Sigmoid colon (tissue), 4 donors: ENCODE measurements around the gene PCDHGA6.
"Not testable (repeated sequence)": the region's sequence is repeated elsewhere in the genome, so short reads cannot be mapped to it uniquely, and the experiment has no call there.

Source experiments
- CTCF ChIP-seq, 4 experiments: fragments of 450-650 bp in 3 of 4; fragments of 200-600 bp in 1 of 4; IDR thresholded peaks; one replicate each; pipeline ENCODE4 v1.5.1; 2016 to 2019; ENCODE audit warnings: antibody characterized with exemption in 4 of 4, mild to moderate bottlenecking in 3 of 4, moderate library complexity in 2 of 4
- EP300 ChIP-seq, 4 donors: sonication (generic); formaldehyde crosslinking; IDR thresholded peaks; one replicate each; pipeline ENCODE4 v1.6.1; 2017; ENCODE audit warnings: antibody characterized with exemption in 4 of 4
- POLR2A ChIP-seq, 2 donors: fragments of 450-650 bp; IDR thresholded peaks; one replicate each; pipeline ENCODE4 v1.6.1; 2016; ENCODE audit warnings: antibody characterized with exemption in 2 of 2, mild to moderate bottlenecking in 2 of 2, moderate library complexity in 2 of 2
- POLR2AphosphoS5 ChIP-seq, 4 donors: sonication (generic); formaldehyde crosslinking; IDR thresholded peaks; one replicate each; pipeline ENCODE4 v1.6.1; 2017; ENCODE audit warnings: antibody characterized with exemption in 4 of 4

- not testable (repeated sequence) for TF ChIP-seq POLR2A, EP300, POLR2AphosphoS5 (IDR thresholded peaks at IDR 0.05)
- TF ChIP-seq CTCF (IDR thresholded peaks at IDR 0.05), result peak in 2 of 4 experiments; percentile 11 to 27
Observed at GRCh38 chr5:141397756-141398551, 24.3 kb downstream of the PCDHGA6 start, which contains the start of gene PCDHGB5.
